C4-2B (cell line): ENCODE results near the gene ATP11A.
"Not testable (repeated sequence)": the region's sequence is repeated elsewhere in the genome, so short reads cannot be mapped to it uniquely, and the experiment has no call there.

Source experiments
- H3K27ac ChIP-seq: fragments of 450-650 bp; 2 replicates; pipeline ENCODE4 v1.5.1; 2017
- CTCF ChIP-seq: fragments of 450-650 bp; conservative IDR thresholded peaks from 2 replicates; pipeline ENCODE4 v1.5.1; 2017; ENCODE audit warnings: mild to moderate bottlenecking
- ZFX ChIP-seq: fragments of 450-650 bp; IDR thresholded peaks from 2 replicates; pipeline ENCODE4 v1.6.1; 2017

The ATP11A gene

DNA sequence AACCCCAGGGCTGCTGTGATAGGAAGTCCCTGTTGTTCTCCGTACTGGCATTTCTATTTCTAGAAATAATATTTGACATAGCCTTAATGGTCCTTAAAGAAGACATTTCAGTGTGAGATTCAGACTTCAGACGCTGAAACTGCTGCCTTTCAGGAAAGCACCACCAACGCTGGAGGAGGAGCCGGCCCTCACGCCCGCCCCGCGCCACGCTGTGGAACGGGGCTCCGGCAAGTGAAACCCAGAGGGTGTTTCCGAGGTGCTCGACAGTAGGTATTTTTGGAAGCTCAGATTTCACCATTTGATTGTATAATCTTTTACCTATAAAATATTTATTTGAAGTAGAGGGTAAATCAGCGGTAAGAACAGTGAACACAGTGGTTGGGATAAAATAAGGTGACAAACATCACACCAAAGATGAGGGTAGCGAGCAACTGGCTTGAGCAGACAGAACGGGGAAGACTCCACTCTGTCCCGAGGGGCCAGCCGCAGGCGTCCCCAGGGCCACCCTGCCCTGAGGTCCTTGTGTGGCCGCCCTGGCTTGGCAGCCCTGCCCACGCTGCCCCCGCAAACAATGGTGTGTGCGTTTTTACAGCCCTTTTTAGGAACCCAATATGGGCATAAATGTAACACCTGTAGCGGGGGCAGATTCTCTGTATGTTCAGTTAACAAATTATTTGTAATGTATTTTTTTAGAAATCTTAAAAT, 193.6 kb downstream of the ATP11A start:
- no peak overlapping the region for H3K27ac ChIP-seq
- TF ChIP-seq ZFX = no peak
- no peak for TF ChIP-seq CTCF

DNA sequence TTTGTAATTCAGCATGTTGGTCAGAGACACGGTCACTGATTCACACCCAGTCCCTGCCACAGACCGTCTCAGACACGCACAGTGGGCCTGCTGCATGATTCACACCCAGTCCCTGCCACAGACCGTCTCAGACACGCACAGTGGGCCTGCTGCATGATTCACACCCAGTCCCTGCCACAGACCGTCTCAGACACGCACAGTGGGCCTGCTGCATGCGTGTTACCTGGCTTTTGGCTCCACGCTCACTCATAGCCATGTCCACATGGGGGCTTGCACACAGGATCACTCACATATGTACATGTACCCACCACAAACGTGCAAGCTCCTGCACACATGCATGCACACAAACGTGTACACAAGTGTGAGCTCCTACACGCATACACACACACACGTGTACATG, 194.9 kb downstream of the ATP11A start:
- H3K27ac ChIP-seq = not testable (repeated sequence)

- peak overlapping the region; percentile 50 for H3K27ac ChIP-seq
These were observed 195.5 kb downstream of the ATP11A start for GRCh38 chr13:112885242-112885781.

DNA sequence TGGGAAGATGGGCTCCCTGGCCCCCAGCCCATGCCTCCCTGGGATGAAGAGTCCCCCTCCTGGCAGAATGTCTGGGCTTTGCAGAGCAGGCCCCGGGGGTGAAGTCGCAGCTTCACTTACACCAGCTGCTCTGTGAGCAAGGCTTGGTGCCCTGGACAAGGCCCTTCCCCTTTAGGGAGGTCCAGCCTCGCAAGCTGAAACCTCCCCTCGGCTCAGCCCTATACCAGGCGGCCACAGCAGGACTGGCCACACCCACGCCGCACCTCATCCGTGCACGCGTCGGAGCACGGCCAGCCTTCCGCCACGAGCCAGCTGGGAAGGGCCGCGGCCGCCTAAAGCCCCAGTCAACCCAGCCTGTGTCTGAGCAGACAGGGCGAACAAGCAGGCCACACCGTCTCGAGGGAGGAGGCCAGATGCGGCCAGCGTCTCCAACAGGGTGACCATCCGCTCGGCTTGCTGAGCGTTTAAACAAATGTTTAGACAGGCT, 196.0 kb downstream of the ATP11A start:
- H3K27ac ChIP-seq = peak overlapping the region; percentile 50
- no peak for TF ChIP-seq CTCF
- TF ChIP-seq ZFX = no peak

More at GRCh38 chr13:112885242-112885781, 195.5 kb downstream of the ATP11A start:
- TF ChIP-seq ZFX = no peak
- TF ChIP-seq CTCF = no peak

- H3K27ac ChIP-seq = no peak overlapping the region
- TF ChIP-seq CTCF = no peak
- no peak for TF ChIP-seq ZFX
These were observed 197.3 kb downstream of the ATP11A start for GRCh38 chr13:112887151-112887550.

GRCh38 chr13:112887557-112887991, 197.7 kb downstream of the ATP11A start:
- no peak for TF ChIP-seq CTCF
- no peak for TF ChIP-seq ZFX
- no peak overlapping the region for H3K27ac ChIP-seq

DNA sequence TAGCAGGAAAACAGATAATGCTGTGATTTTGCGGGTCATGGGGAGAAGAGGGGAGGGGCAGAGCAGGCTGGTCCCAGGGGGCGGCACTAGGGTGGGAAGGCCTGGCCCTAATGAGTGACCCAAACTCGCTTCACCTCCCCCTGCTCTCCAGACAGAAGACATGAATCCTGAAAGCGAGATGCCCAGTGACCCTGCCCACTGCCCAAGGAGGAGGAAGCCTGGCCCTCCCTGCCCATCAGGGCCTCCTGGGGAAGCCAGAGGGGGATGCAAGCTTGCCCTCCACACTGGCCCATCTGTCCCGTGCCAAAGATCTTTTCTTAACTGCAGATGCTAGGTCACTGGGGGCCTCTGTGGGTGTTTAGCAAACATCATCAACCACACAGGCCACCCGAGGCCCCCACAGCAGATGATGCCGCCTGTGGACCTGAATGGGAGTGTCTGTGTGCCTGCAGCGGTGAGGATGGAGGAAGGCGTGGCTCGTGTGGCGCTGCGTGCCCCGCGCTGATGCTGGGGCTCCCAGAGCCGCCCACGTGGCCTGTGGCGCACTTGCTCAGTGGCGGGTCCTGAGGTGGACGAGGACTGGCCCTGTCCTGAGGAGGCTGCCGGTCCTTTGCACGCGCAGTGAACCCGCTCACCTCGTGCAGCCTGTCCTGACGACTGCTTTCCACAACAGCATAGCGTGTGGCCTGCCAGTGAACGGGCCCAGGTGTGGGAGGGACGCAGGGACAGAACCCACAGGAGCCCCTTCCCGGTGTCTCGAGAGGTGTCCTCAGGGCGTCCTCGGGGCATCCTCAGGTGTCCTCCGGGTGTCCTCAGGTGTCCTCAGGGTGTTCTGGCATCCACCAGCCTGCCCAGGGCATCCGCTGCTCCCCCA, 198.6 kb downstream of the ATP11A start:
- TF ChIP-seq CTCF = no peak
- TF ChIP-seq ZFX = no peak
- H3K27ac ChIP-seq = no peak overlapping the region
